IMR-90 (cell line): Measurements from ENCODE around the gene AGPAT3. TPM values are rescaled to one million over a fixed set of nuclear protein-coding genes. Genes with fewer than 3 reads are reported as not detected.

Experiments
- ATAC-seq: fragments of 200-7000 bp; cut with Tn5 transposase; 2 replicates; pipeline ENCODE4 v1.9.1; 2020; ENCODE audit warnings: low read depth, mild to moderate bottlenecking, moderate library complexity
- BruUV-seq: library from RNA; stranded (reverse); fragments of 400-500 nt; replicated peaks from 2 replicates; lab custom pipeline; 2021; lab: Mats Ljungman, UMichigan
- CTCF ChIA-PET: fragments of 300-600 bp; formaldehyde crosslinking; extraction: SDS; loops from one replicate; lab custom pipeline; 2021; ENCODE audit warnings: antibody characterized with exemption; lab: Yijun Ruan, JAX
- POLR2A ChIA-PET: fragments of 300-600 bp; sonication (Branson Sonifier 250); formaldehyde crosslinking; loops from one replicate; lab custom pipeline; 2022; ENCODE audit warnings: antibody characterized with exemption; ENCODE audit not compliant: unreplicated experiment; lab: Charles Lee
- DNase-seq: peaks from one replicate; pipeline ENCODE4 v3.0.0; 2013
- H2AFZ ChIP-seq: replicated peaks from 2 replicates; pipeline ENCODE3; 2013; ENCODE audit warnings: low read length, mild to moderate bottlenecking; ENCODE audit not compliant: poor library complexity
- H2AK5ac ChIP-seq: 2 replicates; pipeline ENCODE4 v1.6.1; 2013; ENCODE audit warnings: low read depth, low read length, inconsistent platforms
- H2AK9ac ChIP-seq: replicated peaks from 2 replicates; pipeline ENCODE3; 2013; ENCODE audit warnings: mild to moderate bottlenecking, low read depth, low read length, moderate library complexity; ENCODE audit not compliant: poor library complexity
- H2BK120ac ChIP-seq: 2 replicates; pipeline ENCODE4 v1.6.1; 2013; ENCODE audit warnings: low read depth, low read length, inconsistent platforms
- H2BK15ac ChIP-seq: 3 replicates; pipeline ENCODE4 v1.6.1; 2013; ENCODE audit warnings: low read depth, low read length, inconsistent platforms
- H2BK20ac ChIP-seq: 2 replicates; pipeline ENCODE4 v1.6.1; 2013; ENCODE audit warnings: low read depth, mild to moderate bottlenecking, inconsistent platforms, low read length, moderate library complexity
- H2BK5ac ChIP-seq: 2 replicates; pipeline ENCODE4 v1.6.1; 2013; ENCODE audit warnings: mild to moderate bottlenecking, low read depth, low read length, inconsistent platforms; ENCODE audit not compliant: poor library complexity, severe bottlenecking
- H3K14ac ChIP-seq: replicated peaks from 2 replicates; pipeline ENCODE4 v1.6.1; 2013; ENCODE audit warnings: low read depth, low read length, inconsistent platforms
- H3K18ac ChIP-seq: 2 replicates; pipeline ENCODE4 v1.6.1; 2013; ENCODE audit warnings: low read depth, low read length, control low read depth
- H3K23ac ChIP-seq: 2 replicates; pipeline ENCODE4 v1.6.1; 2013; ENCODE audit warnings: low read depth, low read length, inconsistent platforms
- H3K27ac ChIP-seq: 2 replicates; pipeline ENCODE4 v1.5.1; 2013; ENCODE audit warnings: mild to moderate bottlenecking, control low read depth, low read length; ENCODE audit not compliant: insufficient read depth
- H3K27me3 ChIP-seq: 2 replicates; pipeline ENCODE4 v1.6.1; 2013; ENCODE audit warnings: low read length; ENCODE audit not compliant: control insufficient read depth, insufficient read depth
- H3K36me3 ChIP-seq: 2 replicates; pipeline ENCODE4 v1.6.1; 2013; ENCODE audit warnings: low read length, mixed read lengths; ENCODE audit not compliant: control insufficient read depth, insufficient read depth
- H3K4ac ChIP-seq: 2 replicates; pipeline ENCODE4 v1.6.1; 2013; ENCODE audit warnings: low read depth, low read length, inconsistent platforms
- H3K4me1 ChIP-seq: 2 replicates; pipeline ENCODE4 v1.6.1; 2013; ENCODE audit warnings: low read length, mixed read lengths; ENCODE audit not compliant: control insufficient read depth, insufficient read depth
- H3K4me2 ChIP-seq: 2 replicates; pipeline ENCODE4 v1.6.1; 2013; ENCODE audit warnings: low read depth, mild to moderate bottlenecking, control low read depth, low read length, moderate library complexity
- H3K4me3 ChIP-seq: 2 replicates; pipeline ENCODE4 v1.5.1; 2013; ENCODE audit warnings: low read depth, mild to moderate bottlenecking, control low read depth, low read length, moderate library complexity; ENCODE audit not compliant: insufficient read depth
- H3K56ac ChIP-seq: 2 replicates; pipeline ENCODE4 v1.6.1; 2013; ENCODE audit warnings: low read length, inconsistent platforms; ENCODE audit not compliant: insufficient read depth; ENCODE audit errors: extremely low read depth
- H3K79me1 ChIP-seq, 2 experiments: 2 replicates each; pipeline ENCODE4 v1.6.1; 2013; ENCODE audit warnings: low read length in 2 of 2, inconsistent platforms in 1 of 2, low read depth in 1 of 2
- H3K9ac ChIP-seq: 2 replicates; pipeline ENCODE4 v1.6.1; 2013; ENCODE audit warnings: low read depth, low read length, control low read depth
- H3K9me1 ChIP-seq: 2 replicates; pipeline ENCODE4 v1.6.1; 2013; ENCODE audit warnings: low read length, inconsistent platforms; ENCODE audit not compliant: insufficient read depth
- H3K9me3 ChIP-seq: 2 replicates; pipeline ENCODE4 v1.6.1; 2013; ENCODE audit warnings: low read length; ENCODE audit not compliant: control insufficient read depth, insufficient read depth
- H4K20me1 ChIP-seq: 2 replicates; pipeline ENCODE4 v1.6.1; 2013; ENCODE audit warnings: low read length, inconsistent platforms; ENCODE audit not compliant: insufficient read depth
- H4K5ac ChIP-seq: 2 replicates; pipeline ENCODE4 v1.6.1; 2013; ENCODE audit warnings: mild to moderate bottlenecking, low read depth, low read length, control low read depth
- H4K8ac ChIP-seq, 2 experiments: 2 replicates each; pipeline ENCODE4 v1.6.1; 2013; ENCODE audit warnings: low read depth in 2 of 2, low read length in 2 of 2, control low read depth in 1 of 2, inconsistent platforms in 1 of 2
- H4K91ac ChIP-seq: 2 replicates; pipeline ENCODE4 v1.6.1; 2013; ENCODE audit warnings: low read depth, low read length, inconsistent platforms; ENCODE audit not compliant: insufficient read depth
- CHD1 ChIP-seq: IDR thresholded peaks from 2 replicates; pipeline ENCODE4 v1.6.1; 2012; ENCODE audit warnings: low read depth, low read length, improper control_type of control experiment
- NFE2L2 ChIP-seq: fragments of 150-350 bp; IDR thresholded peaks from 2 replicates; pipeline ENCODE4 v1.6.1; 2016; ENCODE audit warnings: low read depth, mild to moderate bottlenecking, low read length
- WGBS, 2 experiments: methylation state at CpG; one replicate each; pipeline versions ENCODE4 v1.1.5 to v1.1.7; 2013; ENCODE audit warnings: missing lambda C conversion rate in 2 of 2; ENCODE audit not compliant: insufficient read length in 1 of 2; ENCODE audit errors: extremely low coverage in 2 of 2; 5-methylcytosine and 5-hydroxymethylcytosine counted together
- dilution Hi-C: fragments of 300-500 bp; cut with HindIII; formaldehyde crosslinking; loops from one replicate; pipeline ENCODE4 v1.14.3; 2018; ENCODE audit warnings: low sequenced_read_pairs; ENCODE audit not compliant: unreplicated experiment
- in situ Hi-C: fragments of 300-500 bp; cut with MboI; formaldehyde crosslinking; loops from 3 replicates; pipeline ENCODE4 v1.14.3; 2019; ENCODE audit warnings: low sequenced_read_pairs, inconsistent platforms, mixed read lengths
- intact Hi-C: fragments of 100-400 bp; cut with micrococcal nuclease; formaldehyde crosslinking; loops from 2 replicates; pipeline ENCODE4 v1.10.0; 2022
- polyA plus RNA-seq, 3 experiments: library from polyadenylated mRNA; depleted of rRNA; stranded (reverse); fragments of >200 nt; gene quantifications; 2 replicates each; pipeline ENCODE4 v1.2.3, GENCODE V29; 2012; ENCODE audit warnings: low replicate concordance in 1 of 3
- total RNA-seq: library from RNA; depleted of rRNA; stranded (reverse); fragments of >200 nt; gene quantifications from 2 replicates; pipeline ENCODE4 v1.2.3, GENCODE V29; 2012

AGPAT3 gene
- total and polyA plus RNA-seq, 2 of the 4 experiments (the other 2 are of a cell fraction) = 27.1 to 38.7 TPM

DNA sequence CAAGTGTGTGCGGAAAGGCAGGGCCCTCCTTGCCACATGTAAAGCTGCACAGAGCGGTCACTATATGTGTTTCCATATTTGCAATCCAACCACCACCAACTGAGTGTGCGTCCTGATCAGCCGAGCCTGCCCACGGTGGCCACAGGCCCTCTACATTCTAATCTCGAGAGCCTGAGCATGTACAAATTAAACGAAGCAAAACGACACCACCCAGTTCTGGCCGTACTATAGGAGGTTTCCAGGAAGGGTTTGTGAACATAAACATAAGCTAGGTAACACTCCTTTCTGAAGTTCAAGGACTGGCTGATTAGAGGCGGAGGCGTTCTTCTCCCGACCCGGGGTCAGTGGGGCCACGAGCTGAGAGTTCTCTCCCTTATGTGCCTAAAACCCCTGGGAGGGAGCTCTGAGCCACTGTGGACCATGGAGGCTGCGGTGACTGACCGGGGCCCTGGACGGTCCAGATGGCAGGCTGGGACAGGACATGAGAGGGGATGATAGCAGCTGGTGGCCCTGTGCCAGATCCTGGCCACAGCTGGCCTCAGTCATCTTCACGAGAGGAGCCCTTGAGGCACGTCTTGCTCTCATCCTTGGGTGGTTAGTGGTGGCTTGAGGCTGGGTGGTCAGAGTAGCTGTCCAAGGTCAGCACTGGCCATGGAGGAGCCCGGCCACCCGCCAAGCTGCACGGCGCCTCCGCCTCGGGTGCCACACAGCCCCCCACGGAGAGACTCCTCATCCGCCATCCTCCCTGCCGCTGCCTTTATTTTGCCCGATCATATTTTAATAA is 108.0 kb downstream of the AGPAT3 start (continued):
- no peak for TF ChIP-seq CHD1

GRCh38 chr21:43973634-43973955 is 108.6 kb downstream of the AGPAT3 start:
- whole genome bisulfite sequencing, 2 experiments = 77% methylated on average over 7 of the region's 12 CpGs; no CpG with 5 or more reads in 1 of the 2 experiments
- H2BK120ac ChIP-seq = no peak overlapping the region
- H3K9ac ChIP-seq = no peak overlapping the region
- ChIA-PET POLR2A (no interaction called here), CTCF (no interaction called here)
- ATAC-seq = no peak
- peaks cover 2% of the 10 kb centered on the region; the same call in 1 of the 2 replicates for H3K4me1 ChIP-seq
- in situ Hi-C loops = no loop called here
- BruUV-seq = no TSS peak
- no peak overlapping the region for H3K27ac ChIP-seq
- no peaks in the 10 kb centered on the region for H3K27me3 ChIP-seq
- H3K4me3 ChIP-seq = no peak overlapping the region
- H4K8ac ChIP-seq = no peak overlapping the region
- H3K9me3 ChIP-seq = no peaks in the 10 kb centered on the region
- no peak overlapping the region for H3K4me2 ChIP-seq
- peaks cover 30% of the 10 kb centered on the region for H3K36me3 ChIP-seq
- no peak overlapping the region for H4K5ac ChIP-seq
- no peak overlapping the region for H3K14ac ChIP-seq
- H2AK9ac ChIP-seq = no peak overlapping the region
- no peak overlapping the region for H2BK5ac ChIP-seq
- H2AFZ ChIP-seq = no peak overlapping the region
- H2BK20ac ChIP-seq = no peak overlapping the region
- H3K23ac ChIP-seq = no peak overlapping the region
- H2BK15ac ChIP-seq = no peak overlapping the region
- no peak overlapping the region for H3K4ac ChIP-seq
- dilution Hi-C loops = no loop called here
- DNase-seq = no peak
- no peak for TF ChIP-seq NFE2L2
- intact Hi-C loops = no loop called here
- H3K9me1 ChIP-seq = peaks cover 5% of the 10 kb centered on the region
- H2AK5ac ChIP-seq = no peak overlapping the region
- H4K20me1 ChIP-seq = peaks cover 9% of the 10 kb centered on the region
- H4K91ac ChIP-seq = no peak overlapping the region
- no peak overlapping the region for H3K18ac ChIP-seq
- H3K56ac ChIP-seq = no peak overlapping the region
- H3K79me1 ChIP-seq = peaks cover 0 to 8% of the 10 kb centered on the region in 2 experiments; a peak in 2 of 4 replicates
